HCT116 (cell line): Measurements from ENCODE around the gene RELL1. TPM values are rescaled to one million over a fixed set of nuclear protein-coding genes. Genes with fewer than 3 reads are reported as not detected.

ENCODE experiments used
- ATAC-seq: fragments of 200-7000 bp; cut with Tn5 transposase; 2 replicates; pipeline ENCODE4 v1.9.1; 2020; ENCODE audit warnings: mild to moderate bottlenecking, moderate library complexity
- BruUV-seq: library from RNA; stranded (reverse); fragments of 400-500 nt; replicated peaks from 2 replicates; lab custom pipeline; 2021; lab: Mats Ljungman, UMichigan
- CTCF ChIA-PET: fragments of 300-600 bp; sonication (Branson Sonifier 250); formaldehyde crosslinking; loops from one replicate; lab custom pipeline; 2021; ENCODE audit warnings: antibody characterized with exemption; lab: Charles Lee
- POLR2A ChIA-PET: fragments of 300-600, 350-600 bp; sonication (Branson Sonifier 250); formaldehyde crosslinking; loops from one replicate; lab custom pipeline; 2021; ENCODE audit warnings: antibody characterized with exemption; lab: Charles Lee
- RAD21 ChIA-PET, 2 experiments: fragments of 300-600 bp; sonication (Branson Sonifier 250); formaldehyde crosslinking; loops; one replicate each; lab custom pipeline; 2023; ENCODE audit warnings: low total read pairs in 2 of 2; ENCODE audit not compliant: uncharacterized antibody in 2 of 2, unreplicated experiment in 2 of 2, low non-redundant PET in 1 of 2; lab: Charles Lee
- DNase-seq: peaks from one replicate; pipeline ENCODE4 v3.0.0-alpha.2; 2010; ENCODE audit warnings: low read depth, low spot score
- H2AFZ ChIP-seq: fragments of 200-600 bp; shearing (Covaris generic), sonication (generic); 2 replicates; pipeline ENCODE4 v1.6.1; 2017; ENCODE audit warnings: low read depth, mixed run types, mixed read lengths, antibody characterized with exemption, low read length; ENCODE audit not compliant: poor library complexity, severe bottlenecking
- H3K27ac ChIP-seq: 2 replicates; pipeline ENCODE4 v1.5.1; 2012; ENCODE audit warnings: low read depth, low read length
- H3K27me3 ChIP-seq: fragments of 200-600 bp; sonication (generic); 2 replicates; pipeline ENCODE4 v1.6.1; 2016; ENCODE audit warnings: mixed run types, low read length, mixed read lengths; ENCODE audit not compliant: insufficient read depth
- H3K36me3 ChIP-seq, 2 experiments: fragments of 200-500 bp in 1 of 2; fragments of 200-600 bp in 1 of 2; sonication (Bioruptor generic) in 1 of 2; sonication (generic) in 1 of 2; 2 replicates each; pipeline versions ENCODE4 v1.5.1 to v1.6.1; 2014 to 2016; ENCODE audit warnings: low read length in 2 of 2, inconsistent platforms in 1 of 2, mixed read lengths in 1 of 2, mixed run types in 1 of 2; ENCODE audit not compliant: insufficient read depth in 2 of 2, control insufficient read depth in 1 of 2
- H3K4me1 ChIP-seq, 2 experiments: fragments of 200-600 bp in 1 of 2; sonication (generic) in 1 of 2; 2 replicates each; pipeline versions ENCODE4 v1.5.1 to v1.6.1; 2012 to 2017; ENCODE audit warnings: low read length in 2 of 2, inconsistent platforms in 1 of 2, mild to moderate bottlenecking in 1 of 2, mixed read lengths in 1 of 2, mixed run types in 1 of 2, moderate library complexity in 1 of 2; ENCODE audit not compliant: insufficient read depth in 2 of 2, control insufficient read depth in 1 of 2
- H3K4me2 ChIP-seq: fragments of 200-600 bp; sonication (generic); 2 replicates; pipeline ENCODE4 v1.6.1; 2017; ENCODE audit warnings: mixed run types, low read length, mixed read lengths
- H3K4me3 ChIP-seq, 2 experiments: fragments of 200-600 bp in 1 of 2; sonication (generic) in 1 of 2; replicated peaks in 1 of 2; 2 replicates each; pipeline ENCODE4 v1.5.1; 2011 to 2016; ENCODE audit warnings: low read length in 2 of 2, control low read depth in 1 of 2, low read depth in 1 of 2, mild to moderate bottlenecking in 1 of 2, mixed read lengths in 1 of 2, mixed run types in 1 of 2
- H3K79me2 ChIP-seq: fragments of 200-600 bp; sonication (generic); 2 replicates; pipeline ENCODE4 v1.6.1; 2017; ENCODE audit warnings: mild to moderate bottlenecking, mixed run types, low read length, moderate library complexity, mixed read lengths; ENCODE audit not compliant: insufficient read depth
- H3K9ac ChIP-seq: fragments of 200-600 bp; sonication (generic); 2 replicates; pipeline ENCODE4 v1.6.1; 2016; ENCODE audit warnings: low read length, mixed read lengths
- H3K9me2 ChIP-seq: fragments of 200-600 bp; sonication (generic), shearing (Covaris generic); 2 replicates; pipeline ENCODE4 v1.6.1; 2017; ENCODE audit warnings: mixed run types, mild to moderate bottlenecking, moderate library complexity; ENCODE audit not compliant: insufficient read depth
- H3K9me3 ChIP-seq, 2 experiments: fragments of 200-500 bp in 1 of 2; fragments of 200-600 bp in 1 of 2; sonication (Bioruptor generic) in 1 of 2; sonication (generic) in 1 of 2; 2 replicates each; pipeline ENCODE4 v1.6.1; 2014 to 2017; ENCODE audit warnings: low read length in 2 of 2, mixed read lengths in 2 of 2, inconsistent platforms in 1 of 2, low read depth in 1 of 2, mild to moderate bottlenecking in 1 of 2, mixed run types in 1 of 2, moderate library complexity in 1 of 2; ENCODE audit not compliant: control insufficient read depth in 1 of 2, insufficient read depth in 1 of 2
- H4K20me1 ChIP-seq: fragments of 200-600 bp; sonication (generic), shearing (Covaris generic); 2 replicates; pipeline ENCODE4 v1.6.1; 2017; ENCODE audit warnings: mixed run types, mild to moderate bottlenecking, moderate library complexity; ENCODE audit not compliant: insufficient read depth
- ATF3 ChIP-seq: IDR thresholded peaks from 2 replicates; pipeline ENCODE4 v1.6.1; 2012
- CBX3 ChIP-seq: IDR thresholded peaks from 2 replicates; pipeline ENCODE4 v1.6.1; 2012; ENCODE audit warnings: low read depth
- CTCF ChIP-seq, 3 experiments: fragments of 200-600 bp in 1 of 3; sonication (generic) in 1 of 3; IDR thresholded peaks in 2 of 3; conservative IDR thresholded peaks in 1 of 3; 2 replicates each; pipeline ENCODE4 v1.5.1; 2012 to 2017; ENCODE audit warnings: low read depth in 2 of 3, low read length in 2 of 3, antibody characterized with exemption in 1 of 3, borderline replicate concordance in 1 of 3, control low read depth in 1 of 3, mild to moderate bottlenecking in 1 of 3, mixed read lengths in 1 of 3, mixed run types in 1 of 3, moderate library complexity in 1 of 3; ENCODE audit not compliant: insufficient read depth in 1 of 3
- EGR1 ChIP-seq: IDR thresholded peaks from 2 replicates; pipeline ENCODE4 v1.6.1; 2012; ENCODE audit warnings: low read depth
- EZH2 ChIP-seq: fragments of 200-600 bp; sonication (generic); IDR thresholded peaks from 2 replicates; pipeline ENCODE4 v1.6.1; 2017; ENCODE audit warnings: antibody characterized with exemption, mixed run types
- EZH2phosphoT487 ChIP-seq: fragments of 200-600 bp; IDR thresholded peaks from 2 replicates; pipeline ENCODE4 v1.6.1; 2018; ENCODE audit warnings: antibody characterized with exemption, borderline replicate concordance
- JUND ChIP-seq: IDR thresholded peaks from 2 replicates; pipeline ENCODE4 v1.6.1; 2012
- MAX ChIP-seq: IDR thresholded peaks from 2 replicates; pipeline ENCODE4 v1.6.1; 2012
- POLR2A ChIP-seq: IDR thresholded peaks from 2 replicates; pipeline ENCODE4 v1.7.0; 2011; ENCODE audit warnings: borderline replicate concordance; ENCODE audit not compliant: insufficient read depth, insufficient read length; ENCODE audit errors: extremely low read depth
- POLR2AphosphoS5 ChIP-seq: IDR thresholded peaks from 2 replicates; pipeline ENCODE4 v1.6.1; 2011; ENCODE audit warnings: mild to moderate bottlenecking, low read depth, low read length, moderate library complexity
- SIN3A ChIP-seq: IDR thresholded peaks from 2 replicates; pipeline ENCODE4 v1.6.1; 2012; ENCODE audit warnings: low read depth
- SRF ChIP-seq: IDR thresholded peaks from 2 replicates; pipeline ENCODE4 v1.6.1; 2012; ENCODE audit warnings: low read depth
- TCF7L2 ChIP-seq: IDR thresholded peaks from 2 replicates; pipeline ENCODE4 v1.7.0; 2011; ENCODE audit warnings: borderline replicate concordance, inconsistent platforms; ENCODE audit not compliant: insufficient read depth, insufficient read length; ENCODE audit errors: extremely low read depth
- YY1 ChIP-seq: IDR thresholded peaks from 2 replicates; pipeline ENCODE4 v1.6.1; 2011; ENCODE audit warnings: low read length, low read depth, moderate library complexity, mild to moderate bottlenecking; ENCODE audit not compliant: insufficient replicate concordance; ENCODE audit errors: extremely low read depth
- ZNF274 ChIP-seq: fragments of 200-500 bp; sonication (Bioruptor generic); IDR thresholded peaks from 2 replicates; pipeline ENCODE4 v1.6.1; 2014; ENCODE audit warnings: mild to moderate bottlenecking, low read depth, low read length, inconsistent platforms
- intact Hi-C: fragments of 100-400 bp; cut with micrococcal nuclease; formaldehyde crosslinking; loops from 2 replicates; pipeline ENCODE4 v1.10.0; 2022
- total RNA-seq: library from RNA; stranded (reverse); gene quantifications from one replicate; pipeline ENCODE4 v1.2.1, GENCODE V29; 2021; ENCODE audit not compliant: unreplicated experiment

RELL1 gene
- total RNA-seq, 1 experiment from 2014 or later = 30.2 TPM

- no peak for TF ChIP-seq SIN3A
- TF ChIP-seq ZNF274 = no peak
- no peak for TF ChIP-seq CBX3
- no peak for TF ChIP-seq EGR1
- TF ChIP-seq ATF3 = no peak
- TF ChIP-seq MAX = no peak
- no peak for TF ChIP-seq POLR2A
- TF ChIP-seq SRF = no peak
These were observed 96.2 kb downstream of the RELL1 start (continued) for GRCh38 chr4:37590016-37590415.

GRCh38 chr4:37588150-37588549 is 98.0 kb downstream of the RELL1 start:
- H3K9me3 ChIP-seq = no peaks in the 10 kb centered on the region
- ATAC-seq (no peak), DNase-seq (no peak)
- H3K4me3 ChIP-seq = no peak overlapping the region
- no peaks in the 10 kb centered on the region for H3K4me1 ChIP-seq
- ChIA-PET RAD21 (no interaction called here), CTCF (no interaction called here), POLR2A (no interaction called here)
- H4K20me1 ChIP-seq = no peaks in the 10 kb centered on the region
- TF ChIP-seq JUND (no peak), TCF7L2 (no peak), EZH2phosphoT487 (no peak), EZH2 (no peak), CTCF (IDR thresholded peaks at IDR 0.05 in 2 of 3, conservative IDR thresholded peaks at IDR 0.05 in 1 of 3; ENCODE audit: borderline replicate concordance in 1 of 3, insufficient read depth in 1 of 3, low read depth in 2 of 3, low read length in 2 of 3) (no peak), POLR2AphosphoS5 (no peak), YY1 (no peak), SRF (no peak)
- intact Hi-C loops = no loop called here
- H3K4me2 ChIP-seq = no peak overlapping the region
- H3K27me3 ChIP-seq = no peaks in the 10 kb centered on the region
- no peak overlapping the region for H3K27ac ChIP-seq
- no peak overlapping the region for H2AFZ ChIP-seq
- no peaks in the 10 kb centered on the region for H3K36me3 ChIP-seq
- BruUV-seq = no TSS peak
- no peak overlapping the region for H3K9ac ChIP-seq
- H3K9me2 ChIP-seq = no peaks in the 10 kb centered on the region
- H3K79me2 ChIP-seq = no peaks in the 10 kb centered on the region
